ENCODE measurements around the gene GGACT.
A peak's percentile ranks its signal among the peaks of the same experiment; 100 is the strongest.

Gene GGACT

DNA sequence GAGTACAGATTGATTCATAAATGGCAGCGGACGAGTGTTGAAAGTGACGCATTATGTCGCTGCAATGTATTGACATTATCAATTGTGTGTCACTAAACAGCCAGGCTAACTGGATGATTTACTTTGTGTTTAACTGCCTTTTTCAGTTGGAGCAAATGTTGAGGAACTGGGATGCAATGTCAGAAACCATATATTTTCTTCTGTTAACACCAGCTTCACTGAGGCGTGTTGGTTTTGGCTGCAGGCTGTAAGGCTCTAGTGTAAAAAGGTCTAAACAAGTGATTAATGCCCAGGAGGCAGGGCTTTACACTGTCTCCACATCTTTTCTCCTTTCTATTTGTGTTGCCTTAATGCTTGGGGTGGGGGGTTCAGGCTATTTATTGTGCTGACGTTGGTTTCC, 80.1 kb downstream of the GGACT start:
- no peaks in the 10 kb centered on the region for H3K9me3 Mint-ChIP-seq
- no peaks in the 10 kb centered on the region for H3K27me3 Mint-ChIP-seq
- no peak for ATAC-seq
- H3K36me3 Mint-ChIP-seq: peaks cover 8% of the 10 kb centered on the region
- no peak overlapping the region for H3K27ac Mint-ChIP-seq
- H3K4me1 Mint-ChIP-seq: peaks cover 17% of the 10 kb centered on the region
- no peak overlapping the region for H3K4me3 Mint-ChIP-seq

DNA sequence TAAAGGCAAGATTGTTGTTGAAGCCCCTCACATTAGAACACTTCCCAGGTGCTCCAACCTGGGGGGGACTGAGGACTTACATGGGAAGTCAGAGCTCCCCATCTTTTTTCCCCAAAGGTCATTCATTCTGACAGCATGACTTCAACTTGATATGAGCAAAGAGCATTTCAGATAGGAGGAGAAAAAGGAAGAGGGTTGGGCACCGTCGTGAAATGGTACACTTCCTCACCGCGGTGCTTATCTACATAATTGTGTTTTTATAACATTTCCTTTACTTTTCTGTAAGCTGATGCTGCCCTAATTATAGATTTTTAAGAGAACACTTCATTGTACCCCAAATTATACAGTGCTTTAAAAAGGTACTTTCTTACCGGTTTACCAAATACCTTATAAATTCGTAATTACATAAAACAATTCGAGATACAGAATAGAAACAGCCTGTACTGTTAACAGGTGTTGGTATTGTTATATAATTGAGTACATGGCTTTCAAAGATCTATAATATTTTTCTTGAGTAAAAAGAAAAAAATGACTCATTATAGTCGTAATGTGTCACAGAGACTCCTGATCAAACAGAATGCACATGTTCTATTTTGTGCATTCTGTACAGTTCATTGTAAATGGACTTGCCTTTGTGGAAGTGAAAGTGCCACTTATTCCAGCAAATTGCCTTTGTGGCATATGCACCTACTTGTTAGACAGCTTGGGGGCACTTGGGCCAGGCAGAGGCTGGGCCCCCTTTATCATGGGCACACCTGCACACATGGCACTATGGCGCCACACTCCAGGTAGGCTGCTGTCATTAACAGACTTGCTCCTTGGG, 81.8 kb downstream of the GGACT start:
- peaks cover 8% of the 10 kb centered on the region for H3K27me3 Mint-ChIP-seq
- H3K36me3 Mint-ChIP-seq: no peaks in the 10 kb centered on the region
- no peaks in the 10 kb centered on the region for H3K9me3 Mint-ChIP-seq

DNA sequence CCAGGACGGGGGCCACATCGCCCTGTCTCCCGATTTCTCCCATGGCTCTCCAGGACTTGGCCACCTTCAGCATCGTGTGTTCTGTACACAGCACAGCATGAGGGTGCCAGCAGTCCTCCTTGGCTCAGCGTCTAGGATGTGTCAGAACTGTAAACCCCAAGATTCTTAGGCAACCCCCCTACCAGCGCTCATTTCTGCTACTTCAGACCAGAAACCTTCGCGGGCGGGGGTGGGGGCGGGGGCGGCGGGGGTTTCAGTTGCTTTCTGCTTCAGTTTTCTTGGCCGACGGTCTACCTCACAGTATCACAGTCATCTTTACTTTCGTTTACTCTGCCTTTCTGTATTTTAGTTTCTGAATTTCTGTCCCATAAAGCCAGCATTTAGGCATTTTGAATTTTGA, 82.4 kb downstream of the GGACT start:
- Mint-ChIP-seq H3K27me3 (peaks cover 8% of the 10 kb centered on the region), H3K27ac (peak overlapping the region; percentile 31), H3K4me3 (peak overlapping the region; percentile 61), H3K36me3 (no peaks in the 10 kb centered on the region), H3K9me3 (no peaks in the 10 kb centered on the region), H3K4me1 (peaks cover 17% of the 10 kb centered on the region)
- peak; percentile 69 for ATAC-seq

More for the DNA sequence above, 81.8 kb downstream of the GGACT start:
- H3K4me3 Mint-ChIP-seq: peak overlapping the region; percentile 21
- H3K27ac Mint-ChIP-seq: peak overlapping the region; percentile 31
- H3K4me1 Mint-ChIP-seq: peaks cover 17% of the 10 kb centered on the region
- ATAC-seq: peak; percentile 52

DNA sequence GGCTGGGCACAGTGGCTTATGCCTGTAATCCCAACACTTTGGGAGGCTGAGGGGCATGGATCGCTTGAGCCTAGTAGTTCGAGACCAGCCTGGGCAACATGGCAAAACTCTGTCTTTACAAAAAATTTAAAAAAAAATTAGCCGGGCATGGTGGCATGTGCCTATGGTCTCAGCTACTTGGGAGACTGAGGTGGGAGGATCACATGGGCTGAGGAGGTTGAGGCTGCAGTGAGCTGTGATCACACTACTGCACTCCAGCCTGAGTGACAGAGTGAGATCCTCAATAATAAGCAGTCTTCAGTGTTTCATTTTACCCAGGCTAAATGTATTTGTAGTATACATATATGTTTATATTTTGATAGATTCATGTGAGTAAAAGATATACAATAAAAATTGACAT, 85.0 kb downstream of the GGACT start:
- H3K27ac Mint-ChIP-seq: no peak overlapping the region
- H3K36me3 Mint-ChIP-seq: no peaks in the 10 kb centered on the region
- no peaks in the 10 kb centered on the region for H3K9me3 Mint-ChIP-seq
- no peak for ATAC-seq
- peaks cover 8% of the 10 kb centered on the region for H3K27me3 Mint-ChIP-seq
- H3K4me3 Mint-ChIP-seq: no peak overlapping the region
- H3K4me1 Mint-ChIP-seq: peaks cover 17% of the 10 kb centered on the region

DNA sequence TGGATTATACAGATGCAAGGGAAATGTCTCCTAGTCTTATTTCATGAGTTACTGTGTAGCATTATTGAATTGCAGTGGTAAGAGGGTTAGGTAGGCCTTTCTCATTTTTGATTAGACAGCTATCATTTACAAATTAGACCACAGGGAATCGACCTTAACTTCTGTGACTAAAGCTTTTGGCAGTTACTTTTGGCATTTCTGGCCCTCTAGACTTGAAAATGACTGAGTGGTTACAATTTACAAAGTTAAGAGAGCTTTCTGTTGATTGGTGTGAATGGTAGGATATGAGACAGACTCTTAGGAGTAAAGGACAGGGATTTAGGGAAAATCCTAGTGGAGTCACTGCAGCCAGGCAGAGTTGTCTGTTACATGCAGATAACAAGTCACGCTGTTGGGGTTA, 86.1 kb downstream of the GGACT start:
- no peaks in the 10 kb centered on the region for H3K9me3 Mint-ChIP-seq
- no peak overlapping the region for H3K4me3 Mint-ChIP-seq
- no peak overlapping the region for H3K27ac Mint-ChIP-seq
- no peak for ATAC-seq
- no peaks in the 10 kb centered on the region for H3K36me3 Mint-ChIP-seq
- peaks cover 17% of the 10 kb centered on the region for H3K4me1 Mint-ChIP-seq
- peaks cover 8% of the 10 kb centered on the region for H3K27me3 Mint-ChIP-seq

DNA sequence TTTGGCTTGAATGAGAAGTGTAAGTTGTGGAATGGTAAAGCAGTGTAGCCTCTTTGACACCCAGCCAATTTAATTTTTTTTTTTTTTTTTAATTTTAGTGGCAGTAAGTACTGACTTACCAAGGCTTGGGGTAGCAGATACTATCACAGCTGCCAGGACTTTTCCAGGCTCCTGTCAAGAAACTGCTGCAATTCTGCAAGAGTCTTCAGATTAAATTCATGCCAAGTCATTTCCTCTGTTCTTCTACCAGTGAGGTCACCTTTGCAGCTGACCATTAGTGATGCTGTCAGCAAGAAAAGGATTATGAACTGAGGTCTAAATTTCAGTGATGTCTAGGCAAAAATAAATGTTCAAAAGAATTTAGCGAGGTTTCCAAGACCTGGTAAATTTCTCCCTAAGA, 91.2 kb downstream of the GGACT start:
- no peak overlapping the region for H3K4me3 Mint-ChIP-seq

DNA sequence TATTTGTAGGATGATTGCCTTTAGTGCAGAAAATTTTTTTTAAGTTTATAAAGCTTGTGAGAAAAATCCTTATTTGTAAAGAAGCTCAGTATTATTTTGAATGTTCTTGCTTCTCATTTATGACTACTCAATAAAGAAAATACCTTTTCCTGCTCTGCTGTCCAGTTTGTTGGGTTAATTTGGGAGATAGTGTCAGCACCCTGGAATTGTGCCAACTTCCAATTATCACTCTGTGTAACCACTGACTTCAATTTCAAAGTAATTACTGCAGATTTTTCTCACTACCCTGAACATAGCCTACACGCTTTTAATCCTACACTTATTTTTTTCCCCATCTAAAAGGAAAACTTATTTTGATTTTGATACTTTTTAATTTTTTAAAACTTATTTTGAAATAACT, 93.1 kb downstream of the GGACT start:
- no peaks in the 10 kb centered on the region for H3K27me3 Mint-ChIP-seq
- H3K4me3 Mint-ChIP-seq: no peak overlapping the region
- no peak for ATAC-seq
- no peaks in the 10 kb centered on the region for H3K4me1 Mint-ChIP-seq
- no peaks in the 10 kb centered on the region for H3K9me3 Mint-ChIP-seq
- H3K36me3 Mint-ChIP-seq: peaks cover 11% of the 10 kb centered on the region
- no peak overlapping the region for H3K27ac Mint-ChIP-seq

More for the DNA sequence above, 91.2 kb downstream of the GGACT start:
- Mint-ChIP-seq H3K36me3 (peaks cover 10% of the 10 kb centered on the region), H3K27me3 (peaks cover 2% of the 10 kb centered on the region), H3K9me3 (no peaks in the 10 kb centered on the region), H3K4me1 (no peaks in the 10 kb centered on the region), H3K27ac (no peak overlapping the region)
- no peak for ATAC-seq

DNA sequence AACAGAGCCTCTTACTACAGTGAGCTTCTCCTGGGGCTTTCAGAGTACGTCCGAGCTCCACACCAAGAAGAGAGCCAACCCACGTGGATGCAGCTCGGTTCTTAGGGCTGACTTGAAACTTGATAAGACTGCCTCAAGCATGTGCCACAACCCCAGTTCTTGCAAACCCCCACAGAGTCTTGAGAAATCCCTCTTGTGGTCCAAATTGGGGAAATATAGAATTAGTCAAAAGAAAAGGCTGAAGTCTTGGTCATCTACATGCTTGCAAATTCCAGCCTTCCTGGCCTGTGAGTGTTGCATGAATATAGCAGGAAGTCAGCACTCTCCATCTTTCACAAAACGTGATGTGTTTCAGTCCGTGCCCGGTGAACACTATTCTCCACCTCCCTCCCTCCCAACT, 95.2 kb downstream of the GGACT start:
- no peak overlapping the region for H3K27ac Mint-ChIP-seq
- H3K4me3 Mint-ChIP-seq: no peak overlapping the region
- no peaks in the 10 kb centered on the region for H3K9me3 Mint-ChIP-seq
- H3K36me3 Mint-ChIP-seq: peaks cover 11% of the 10 kb centered on the region
- ATAC-seq: no peak
- H3K4me1 Mint-ChIP-seq: no peaks in the 10 kb centered on the region
- no peaks in the 10 kb centered on the region for H3K27me3 Mint-ChIP-seq

DNA sequence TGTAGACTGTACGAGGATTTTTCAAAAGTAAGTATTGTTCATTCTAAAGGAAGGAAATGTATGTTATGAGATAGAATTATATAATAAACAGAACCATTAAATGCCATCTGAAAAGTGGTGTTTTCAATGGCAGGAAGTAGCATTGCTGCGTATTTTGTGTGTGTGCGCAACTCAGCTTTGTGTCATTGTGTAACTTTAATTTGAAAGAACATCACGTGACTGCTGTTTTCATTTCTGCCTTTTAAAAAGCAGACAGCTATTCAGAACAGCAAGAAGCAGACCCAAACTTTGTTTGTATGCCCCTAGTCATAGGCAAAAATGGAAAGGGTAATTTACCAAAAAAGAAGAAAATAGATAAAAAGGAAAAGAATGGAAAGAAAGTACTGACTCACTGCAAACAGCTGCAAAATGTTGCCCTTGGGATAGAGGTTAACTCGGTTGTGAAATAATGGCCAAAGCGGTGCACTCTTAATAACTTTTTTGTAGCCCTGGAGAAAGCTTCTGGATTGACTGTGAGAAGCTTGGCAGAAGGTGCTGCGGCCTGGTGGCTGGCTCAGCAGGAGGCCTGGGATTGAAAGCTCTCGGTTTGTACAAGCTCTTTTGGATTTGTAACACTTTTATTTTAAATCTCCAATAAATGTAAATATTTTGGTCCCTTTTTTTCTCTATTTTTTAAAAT, 97.3 kb downstream of the GGACT start:
- H3K27ac Mint-ChIP-seq: no peak overlapping the region
- no peaks in the 10 kb centered on the region for H3K27me3 Mint-ChIP-seq
- H3K9me3 Mint-ChIP-seq: no peaks in the 10 kb centered on the region
- ATAC-seq: no peak
- H3K4me3 Mint-ChIP-seq: no peak overlapping the region
- H3K4me1 Mint-ChIP-seq: no peaks in the 10 kb centered on the region
- peaks cover 11% of the 10 kb centered on the region for H3K36me3 Mint-ChIP-seq

DNA sequence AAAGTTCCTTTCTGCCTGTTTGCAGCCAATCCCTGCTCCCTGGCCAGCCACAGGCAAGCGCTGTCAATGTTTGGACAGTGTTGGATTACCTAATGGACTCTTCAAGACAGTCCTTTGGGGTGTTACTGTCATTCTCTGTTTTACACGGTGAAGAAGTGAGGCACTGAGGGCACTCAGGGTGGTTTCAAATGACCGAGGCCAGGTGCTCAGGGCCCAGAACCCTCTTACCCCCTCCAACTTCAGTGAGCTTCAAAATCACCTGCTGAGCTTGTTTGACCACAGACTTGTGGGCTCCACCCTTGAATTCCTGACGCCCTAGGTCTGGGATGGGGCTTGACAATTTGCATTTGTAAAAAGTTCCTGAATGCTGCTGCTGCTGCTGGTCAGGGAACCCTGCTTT, 97.9 kb downstream of the GGACT start:
- Mint-ChIP-seq H3K36me3 (peaks cover 7% of the 10 kb centered on the region), H3K27me3 (no peaks in the 10 kb centered on the region), H3K4me3 (no peak overlapping the region), H3K9me3 (no peaks in the 10 kb centered on the region), H3K27ac (no peak overlapping the region), H3K4me1 (no peaks in the 10 kb centered on the region)
- no peak for ATAC-seq

DNA sequence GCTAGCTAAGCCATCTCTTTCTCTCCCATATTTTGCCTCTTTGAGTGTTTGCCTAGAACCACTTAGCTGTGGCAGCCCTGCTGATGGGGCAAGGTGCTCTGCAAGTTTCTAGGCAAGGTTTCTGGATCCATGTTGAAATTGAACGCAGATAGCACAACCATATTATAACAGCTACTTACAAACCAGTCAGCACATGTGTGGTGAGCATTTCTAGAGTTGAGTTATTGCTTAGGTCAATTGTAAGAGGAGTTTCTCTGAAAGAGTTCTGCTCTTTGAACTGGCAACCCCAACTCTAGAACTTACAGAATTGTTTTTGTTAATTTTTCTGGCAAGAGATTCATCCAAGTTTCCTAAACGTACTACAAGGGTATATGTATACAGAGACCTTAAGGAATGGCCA, 103.3 kb downstream of the GGACT start:
- no peaks in the 10 kb centered on the region for H3K9me3 Mint-ChIP-seq
- H3K36me3 Mint-ChIP-seq: no peaks in the 10 kb centered on the region
- no peak for ATAC-seq
- H3K4me1 Mint-ChIP-seq: peaks cover 13% of the 10 kb centered on the region
- H3K27me3 Mint-ChIP-seq: no peaks in the 10 kb centered on the region
- H3K27ac Mint-ChIP-seq: no peak overlapping the region
- H3K4me3 Mint-ChIP-seq: no peak overlapping the region

DNA sequence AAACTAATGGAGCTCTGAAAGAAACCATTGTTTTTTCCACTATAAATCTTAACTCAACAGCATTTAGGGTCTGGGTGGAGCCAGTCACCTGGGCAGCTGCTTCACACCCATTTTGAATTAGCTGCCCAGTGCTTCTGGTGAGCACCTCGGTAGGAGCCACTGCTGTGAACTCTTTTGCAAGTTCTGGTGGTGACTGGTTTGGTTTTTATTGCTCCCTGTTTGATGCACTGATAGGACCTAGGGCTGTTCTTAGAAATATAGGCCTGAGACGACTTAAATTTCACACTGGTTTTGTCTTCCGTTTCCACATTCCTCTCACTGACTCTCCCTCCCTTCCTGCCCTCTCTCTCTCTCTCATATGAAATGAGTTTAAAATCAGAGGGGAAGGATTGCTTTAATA, 103.9 kb downstream of the GGACT start:
- Mint-ChIP-seq H3K27ac (no peak overlapping the region), H3K27me3 (no peaks in the 10 kb centered on the region), H3K9me3 (no peaks in the 10 kb centered on the region), H3K4me3 (no peak overlapping the region), H3K4me1 (peaks cover 13% of the 10 kb centered on the region), H3K36me3 (no peaks in the 10 kb centered on the region)
- no peak for ATAC-seq

DNA sequence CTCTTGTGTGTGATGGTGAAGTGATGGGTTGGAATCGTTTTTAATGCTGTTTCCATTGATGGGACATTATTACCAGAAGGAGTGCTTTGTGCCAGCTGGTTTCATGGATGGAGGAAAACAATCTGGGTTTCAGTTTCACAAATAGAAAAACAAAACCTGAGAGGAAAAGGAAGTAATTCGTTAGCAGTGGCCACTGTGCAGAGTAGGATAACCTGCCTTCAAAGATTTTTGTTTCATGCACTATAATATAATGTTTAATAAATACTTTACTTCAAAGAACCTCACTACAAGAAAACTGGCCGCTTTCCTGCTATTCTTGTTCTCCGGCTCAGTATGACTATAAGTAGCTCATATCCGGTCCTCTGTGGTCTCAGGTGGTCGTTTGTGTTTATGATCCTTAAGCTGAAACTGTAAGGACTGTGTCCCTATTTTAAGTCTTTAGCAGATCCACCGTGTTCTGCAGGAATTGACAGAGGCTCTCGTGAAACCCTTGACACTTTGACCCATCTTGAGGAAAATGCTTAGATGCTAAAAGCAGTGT, 104.7 kb downstream of the GGACT start:
- no peak overlapping the region for H3K27ac Mint-ChIP-seq
- H3K9me3 Mint-ChIP-seq: no peaks in the 10 kb centered on the region
- H3K4me1 Mint-ChIP-seq: peaks cover 13% of the 10 kb centered on the region
- no peaks in the 10 kb centered on the region for H3K27me3 Mint-ChIP-seq
- no peaks in the 10 kb centered on the region for H3K36me3 Mint-ChIP-seq
- ATAC-seq: no peak
- no peak overlapping the region for H3K4me3 Mint-ChIP-seq

DNA sequence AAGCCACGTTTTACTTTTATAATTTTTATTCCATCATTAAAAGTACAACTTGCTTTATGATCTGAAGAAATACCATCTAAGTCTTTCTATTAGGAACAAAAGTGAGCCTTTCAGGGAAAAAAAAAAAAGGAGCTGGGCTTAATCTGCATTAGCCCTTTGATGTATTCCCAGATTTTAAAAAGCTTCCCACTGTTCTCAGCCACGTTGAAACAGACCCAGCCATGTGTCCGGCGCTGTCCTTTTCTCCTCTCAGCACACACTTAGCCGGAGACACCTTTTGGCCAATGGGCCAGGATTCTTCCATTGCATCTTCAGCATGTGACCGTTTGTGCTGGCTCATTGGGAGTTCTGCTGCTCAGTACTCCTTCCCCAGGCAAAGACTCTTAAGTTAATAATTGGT, 105.5 kb downstream of the GGACT start:
- no peak overlapping the region for H3K27ac Mint-ChIP-seq

DNA sequence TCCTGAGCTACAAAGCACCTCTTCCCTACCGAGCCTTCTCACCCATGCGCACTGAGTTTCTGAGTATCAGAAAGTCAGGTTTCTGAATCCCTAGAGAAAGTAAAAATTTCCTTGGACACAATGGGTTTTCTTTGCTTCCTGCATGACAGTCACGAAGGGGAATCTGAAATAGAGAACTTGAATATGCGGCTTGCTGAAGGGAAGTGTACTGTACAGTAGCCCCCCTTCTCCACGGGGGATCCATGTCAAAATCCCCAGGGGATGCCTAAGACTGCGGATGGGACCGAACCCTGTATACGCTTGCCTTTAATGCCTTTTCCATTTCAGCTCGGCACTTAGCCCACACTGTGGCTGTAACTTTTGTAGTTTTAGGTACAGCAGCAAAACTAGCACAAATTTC, 107.9 kb downstream of the GGACT start:
- Mint-ChIP-seq H3K27ac (no peak overlapping the region), H3K9me3 (no peaks in the 10 kb centered on the region), H3K4me1 (peaks cover 13% of the 10 kb centered on the region), H3K4me3 (no peak overlapping the region), H3K27me3 (no peaks in the 10 kb centered on the region), H3K36me3 (no peaks in the 10 kb centered on the region)
- no peak for ATAC-seq

More for the DNA sequence above, 105.5 kb downstream of the GGACT start:
- peaks cover 13% of the 10 kb centered on the region for H3K4me1 Mint-ChIP-seq
- H3K36me3 Mint-ChIP-seq: no peaks in the 10 kb centered on the region
- no peak overlapping the region for H3K4me3 Mint-ChIP-seq
- H3K9me3 Mint-ChIP-seq: no peaks in the 10 kb centered on the region
- no peak for ATAC-seq
- no peaks in the 10 kb centered on the region for H3K27me3 Mint-ChIP-seq
